Upper lobe of right lung (tissue), 1 donor: ENCODE data around the gene SLC35A5. TPM values are rescaled to one million over a fixed set of nuclear protein-coding genes. Genes with fewer than 3 reads are reported as not detected.

Experiments
- ATAC-seq: fragments of 200-7000 bp; cut with Tn5 transposase; one replicate; pipeline ENCODE4 v1.9.1; 2020; ENCODE audit warnings: mild to moderate bottlenecking, moderate library complexity
- DNase-seq: peaks from one replicate; pipeline ENCODE4 v3.0.0-alpha.2; 2020
- H3K27ac ChIP-seq: fragments of 200-600 bp; one replicate; pipeline ENCODE4 v1.8.0; 2022
- H3K27me3 ChIP-seq: fragments of 200-600 bp; one replicate; pipeline ENCODE4 v1.8.0; 2022; ENCODE audit warnings: mild to moderate bottlenecking
- H3K36me3 ChIP-seq: fragments of 200-600 bp; one replicate; pipeline ENCODE4 v1.8.0; 2022
- H3K4me1 ChIP-seq: fragments of 200-600 bp; one replicate; pipeline ENCODE4 v1.8.0; 2022
- H3K4me3 ChIP-seq: fragments of 200-600 bp; one replicate; pipeline ENCODE4 v1.8.0; 2022; ENCODE audit warnings: mild to moderate bottlenecking
- H3K9me3 ChIP-seq: fragments of 200-600 bp; one replicate; pipeline ENCODE4 v1.8.0; 2022
- CTCF ChIP-seq: fragments of 200-600 bp; IDR thresholded peaks from one replicate; pipeline ENCODE4 v1.8.0; 2022; ENCODE audit warnings: antibody characterized with exemption
- intact Hi-C: fragments of 100-400 bp; cut with DNase I; formaldehyde crosslinking; loops from one replicate; pipeline ENCODE4 v1.11.0; 2022
- total RNA-seq: library from RNA; stranded (reverse); fragmentation: NEBNext Ultra II Directional; extraction: Animal tissue kit (Norgen Biotek cat#: 25700); gene quantifications from one replicate; pipeline ENCODE4 v1.2.1, GENCODE V29; 2021
- donor health status: DM: no; HTN: yes; CAD: no; lungs with severe emphysema.

SLC35A5 gene
- total RNA-seq, 1 donor from 2014 or later: 40.5 TPM

- Histone ChIP-seq H3K4me3 (no peak overlapping the region), H3K27me3 (no peaks in the 10 kb centered on the region), H3K27ac (no peak overlapping the region), H3K9me3 (no peaks in the 10 kb centered on the region), H3K4me1 (no peaks in the 10 kb centered on the region), H3K36me3 (peaks cover 55% of the 10 kb centered on the region)
- intact Hi-C loops: no loop called here
- peak; percentile 66 for TF ChIP-seq CTCF
- DNase-seq: no peak
- peak; percentile 46 for ATAC-seq
Observed at GRCh38 chr3:112582244-112582874, 20.5 kb downstream of the SLC35A5 start.

GRCh38 chr3:112583105-112583504, 21.3 kb downstream of the SLC35A5 start:
- intact Hi-C loops: no loop called here
- no peaks in the 10 kb centered on the region for H3K4me1 ChIP-seq
- peaks cover 51% of the 10 kb centered on the region for H3K36me3 ChIP-seq
- H3K4me3 ChIP-seq: no peak overlapping the region
- no peak for TF ChIP-seq CTCF
- H3K9me3 ChIP-seq: no peaks in the 10 kb centered on the region
- no peak overlapping the region for H3K27ac ChIP-seq
- H3K27me3 ChIP-seq: no peaks in the 10 kb centered on the region
- ATAC-seq (no peak), DNase-seq (no peak)

- no peak for DNase-seq
- Histone ChIP-seq H3K36me3 (peaks cover 47% of the 10 kb centered on the region), H3K4me3 (no peak overlapping the region), H3K27me3 (no peaks in the 10 kb centered on the region), H3K4me1 (no peaks in the 10 kb centered on the region), H3K27ac (no peak overlapping the region), H3K9me3 (no peaks in the 10 kb centered on the region)
- TF ChIP-seq CTCF: no peak
- intact Hi-C loops: no loop called here
- no peak for ATAC-seq
Observed at GRCh38 chr3:112585782-112586181, 23.9 kb downstream of the SLC35A5 start.

GRCh38 chr3:112587336-112587735, 25.5 kb downstream of the SLC35A5 start:
- Histone ChIP-seq H3K27me3 (no peaks in the 10 kb centered on the region), H3K4me3 (no peak overlapping the region), H3K4me1 (no peaks in the 10 kb centered on the region), H3K9me3 (no peaks in the 10 kb centered on the region), H3K27ac (no peak overlapping the region), H3K36me3 (peaks cover 45% of the 10 kb centered on the region)
- DNase-seq (no peak), ATAC-seq (no peak)
- no peak for TF ChIP-seq CTCF
- intact Hi-C loops: no loop called here

- no peak for ATAC-seq
- peaks cover 4% of the 10 kb centered on the region for H3K36me3 ChIP-seq
- no peaks in the 10 kb centered on the region for H3K27me3 ChIP-seq
- no peaks in the 10 kb centered on the region for H3K4me1 ChIP-seq
- TF ChIP-seq CTCF: no peak
- intact Hi-C loops: no loop called here
- no peak overlapping the region for H3K27ac ChIP-seq
- no peak overlapping the region for H3K4me3 ChIP-seq
- H3K9me3 ChIP-seq: no peaks in the 10 kb centered on the region
- DNase-seq: no peak
Observed at GRCh38 chr3:112593258-112593657, 31.4 kb downstream of the SLC35A5 start.

- no peaks in the 10 kb centered on the region for H3K4me1 ChIP-seq
- H3K9me3 ChIP-seq: no peaks in the 10 kb centered on the region
- peaks cover 4% of the 10 kb centered on the region for H3K36me3 ChIP-seq
- ATAC-seq: no peak
- intact Hi-C loops: no loop called here
- TF ChIP-seq CTCF: no peak
- DNase-seq: no peak
- no peaks in the 10 kb centered on the region for H3K27me3 ChIP-seq
- H3K27ac ChIP-seq: no peak overlapping the region
- H3K4me3 ChIP-seq: no peak overlapping the region
Observed at GRCh38 chr3:112594856-112595255, 33.0 kb downstream of the SLC35A5 start.
